GM12892 (cell line): ENCODE results near the gene LDLRAD4.

Experiments used
- POLR2A ChIP-seq: IDR thresholded peaks from 2 replicates; pipeline ENCODE4 v1.6.1; 2011; ENCODE audit warnings: low read depth, low read length, control low read depth
- POLR2AphosphoS5 ChIP-seq: IDR thresholded peaks from 2 replicates; pipeline ENCODE4 v1.6.1; 2011; ENCODE audit warnings: low read depth, low read length, control low read depth
- TAF1 ChIP-seq: IDR thresholded peaks from 2 replicates; pipeline ENCODE4 v1.6.1; 2011; ENCODE audit warnings: low read depth, mild to moderate bottlenecking, control low read depth, low read length, borderline replicate concordance

DNA sequence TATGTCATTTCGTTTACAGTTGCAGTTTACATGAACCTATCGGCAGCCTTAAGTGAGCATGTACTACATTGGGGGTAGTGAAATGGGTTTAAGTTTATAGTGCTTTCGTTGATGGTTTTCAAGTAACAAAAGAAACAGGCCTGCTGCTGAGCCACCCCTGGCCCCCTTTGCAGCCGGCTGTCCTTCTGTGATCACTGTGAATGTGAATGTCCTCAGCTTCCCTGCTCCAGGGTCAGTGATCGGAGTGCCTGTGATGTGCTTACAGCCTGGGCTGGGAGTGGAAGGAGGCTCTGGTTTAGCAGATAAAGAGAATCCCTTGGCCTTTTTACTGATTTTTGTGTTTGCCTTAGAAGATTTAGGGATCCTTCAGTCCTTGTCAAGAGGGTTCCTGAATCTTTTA is 353.6 kb downstream of the LDLRAD4 start:
- TF ChIP-seq TAF1 (no peak), POLR2A (no peak), POLR2AphosphoS5 (no peak)
